Tibial artery (tissue), 4 donors: Measurements from ENCODE around the gene EIF4A3.

Source experiments
- DNase-seq, 2 donors: peaks; one replicate each; pipeline ENCODE4 v3.0.0-alpha.2; 2019
- H3K27ac ChIP-seq, 2 donors: fragments of 200-600 bp; sonication (generic) in 1 of 2; 1 replicate in 1 of 2; 2 replicates in 1 of 2; pipeline ENCODE4 v1.5.1; 2018 to 2019; ENCODE audit warnings: mild to moderate bottlenecking in 1 of 2
- H3K27me3 ChIP-seq, 2 donors: fragments of 200-600 bp; sonication (generic) in 1 of 2; one replicate each; pipeline versions ENCODE4 v1.5.1 to v1.6.0; 2016 to 2019
- H3K36me3 ChIP-seq, 3 donors: fragments of 200-600 bp; sonication (generic) in 2 of 3; one replicate each; pipeline ENCODE4 v1.5.1; 2016 to 2019; ENCODE audit warnings: mild to moderate bottlenecking in 2 of 3
- H3K4me1 ChIP-seq, 4 donors: fragments of 200-600 bp; sonication (generic) in 2 of 4; 1 replicate in 3 of 4; 2 replicates in 1 of 4; pipeline ENCODE4 v1.5.1; 2016 to 2019
- H3K4me3 ChIP-seq, 2 donors: fragments of 200-600 bp; sonication (generic) in 1 of 2; 1 replicate in 1 of 2; 2 replicates in 1 of 2; pipeline ENCODE4 v1.5.1; 2018 to 2019; ENCODE audit warnings: mild to moderate bottlenecking in 2 of 2
- H3K9me3 ChIP-seq, 3 donors: fragments of 200-600 bp; sonication (generic) in 1 of 3; one replicate each; pipeline ENCODE4 v1.5.1; 2016 to 2019
- CTCF ChIP-seq, 2 experiments: fragments of 200-600 bp in 1 of 2; fragments of 450-650 bp in 1 of 2; IDR thresholded peaks; one replicate each; pipeline ENCODE4 v1.5.1; 2017 to 2019; ENCODE audit warnings: antibody characterized with exemption in 2 of 2, mild to moderate bottlenecking in 1 of 2, moderate library complexity in 1 of 2
- intact Hi-C: fragments of 100-400 bp; cut with DNase I; formaldehyde crosslinking; loops from one replicate; pipeline ENCODE4 v1.15.0; 2023; ENCODE audit warnings: low total_unique reads

EIF4A3 gene

GRCh38 chr17:80141463-80142165 lies 5.3 kb downstream of the EIF4A3 start:
- no peak overlapping the region for H3K27ac ChIP-seq
- no peak for DNase-seq
- no peaks in the 10 kb centered on the region for H3K27me3 ChIP-seq
- TF ChIP-seq CTCF (IDR thresholded peaks at IDR 0.05): no peak
- H3K4me1 ChIP-seq: peaks cover 0 to 21% (median 16%) of the 10 kb centered on the region in 4 donors
- H3K4me3 ChIP-seq: no peak overlapping the region
- H3K9me3 ChIP-seq: no peaks in the 10 kb centered on the region
- intact Hi-C loops: loop anchor here (5.0 kb wide), 1 partner anchor 34 kb away; no protein-coding TSS in a partner anchor
- peaks cover 68 to 76% (median 70%) of the 10 kb centered on the region in 3 donors for H3K36me3 ChIP-seq

GRCh38 chr17:80138856-80139426 lies 8.0 kb downstream of the EIF4A3 start:
- Histone ChIP-seq H3K4me3 (no peak overlapping the region), H3K27ac (no peak overlapping the region), H3K9me3 (no peaks in the 10 kb centered on the region), H3K36me3 (peaks cover 94 to 100% (median 94%) of the 10 kb centered on the region in 3 donors), H3K27me3 (no peaks in the 10 kb centered on the region), H3K4me1 (no peaks in the 10 kb centered on the region)
- intact Hi-C loops: no loop called here
- no peak for TF ChIP-seq CTCF (IDR thresholded peaks at IDR 0.05)
- no peak for DNase-seq

- H3K4me1 ChIP-seq: no peaks in the 10 kb centered on the region
- no peak overlapping the region for H3K4me3 ChIP-seq
- intact Hi-C loops: no loop called here
- no peak overlapping the region for H3K27ac ChIP-seq
- H3K9me3 ChIP-seq: no peaks in the 10 kb centered on the region
- no peaks in the 10 kb centered on the region for H3K27me3 ChIP-seq
- H3K36me3 ChIP-seq: peaks cover 83 to 94% (median 88%) of the 10 kb centered on the region in 3 donors
- no peak for TF ChIP-seq CTCF (IDR thresholded peaks at IDR 0.05)
- DNase-seq: no peak
Measured at GRCh38 chr17:80137131-80137530, 9.8 kb downstream of the EIF4A3 start.

- no peaks in the 10 kb centered on the region for H3K4me1 ChIP-seq
- no peak for DNase-seq
- intact Hi-C loops: no loop called here
- H3K4me3 ChIP-seq: no peak overlapping the region
- no peaks in the 10 kb centered on the region for H3K9me3 ChIP-seq
- no peak for TF ChIP-seq CTCF (IDR thresholded peaks at IDR 0.05)
- no peaks in the 10 kb centered on the region for H3K27me3 ChIP-seq
- H3K27ac ChIP-seq: no peak overlapping the region
- H3K36me3 ChIP-seq: peaks cover 49 to 59% (median 59%) of the 10 kb centered on the region in 3 donors
Measured at GRCh38 chr17:80133626-80133970, 13.3 kb downstream of the EIF4A3 start.

- H3K36me3 ChIP-seq: peaks cover 44 to 53% (median 53%) of the 10 kb centered on the region in 3 donors
Measured at GRCh38 chr17:80132906-80133625, 13.9 kb downstream of the EIF4A3 start.

More at GRCh38 chr17:80132906-80133625, 13.9 kb downstream of the EIF4A3 start:
- Histone ChIP-seq H3K4me3 (no peak overlapping the region), H3K9me3 (no peaks in the 10 kb centered on the region), H3K27me3 (no peaks in the 10 kb centered on the region), H3K4me1 (no peaks in the 10 kb centered on the region), H3K27ac (no peak overlapping the region)
- no peak for DNase-seq
- intact Hi-C loops: no loop called here
- no peak for TF ChIP-seq CTCF (IDR thresholded peaks at IDR 0.05)
